PFSK-1 (cell line): ENCODE data around the gene HPCAL1.

ENCODE experiments used
- FOXP2 ChIP-seq: optimal IDR thresholded peaks from 2 replicates; pipeline ENCODE3; 2011; ENCODE audit warnings: borderline replicate concordance, control low read depth, inconsistent platforms; ENCODE audit not compliant: insufficient read depth; ENCODE audit errors: extremely low read length, extremely low read depth
- POLR2AphosphoS5 ChIP-seq: IDR thresholded peaks from 2 replicates; pipeline ENCODE4 v1.6.1; 2012; ENCODE audit warnings: low read depth, mild to moderate bottlenecking, control low read depth, low read length, moderate library complexity
- SIN3A ChIP-seq: IDR thresholded peaks from 2 replicates; pipeline ENCODE4 v1.6.1; 2012; ENCODE audit warnings: mild to moderate bottlenecking, low read length, moderate library complexity, borderline replicate concordance; ENCODE audit not compliant: insufficient read depth
- TAF1 ChIP-seq: IDR thresholded peaks from 2 replicates; pipeline ENCODE4 v1.6.1; 2012; ENCODE audit warnings: low read length, control low read depth, borderline replicate concordance; ENCODE audit not compliant: insufficient read depth
- TF ChIP-seq, protein P1 (sequence below), 2 experiments: IDR thresholded peaks; 2 replicates each; pipeline versions ENCODE4 v1.6.1 to v1.8.0; 2011 to 2012; ENCODE audit warnings: low read depth in 2 of 2, low read length in 2 of 2, control low read depth in 1 of 2, inconsistent platforms in 1 of 2, mild to moderate bottlenecking in 1 of 2, moderate library complexity in 1 of 2; ENCODE audit not compliant: insufficient read depth in 1 of 2

DNA sequence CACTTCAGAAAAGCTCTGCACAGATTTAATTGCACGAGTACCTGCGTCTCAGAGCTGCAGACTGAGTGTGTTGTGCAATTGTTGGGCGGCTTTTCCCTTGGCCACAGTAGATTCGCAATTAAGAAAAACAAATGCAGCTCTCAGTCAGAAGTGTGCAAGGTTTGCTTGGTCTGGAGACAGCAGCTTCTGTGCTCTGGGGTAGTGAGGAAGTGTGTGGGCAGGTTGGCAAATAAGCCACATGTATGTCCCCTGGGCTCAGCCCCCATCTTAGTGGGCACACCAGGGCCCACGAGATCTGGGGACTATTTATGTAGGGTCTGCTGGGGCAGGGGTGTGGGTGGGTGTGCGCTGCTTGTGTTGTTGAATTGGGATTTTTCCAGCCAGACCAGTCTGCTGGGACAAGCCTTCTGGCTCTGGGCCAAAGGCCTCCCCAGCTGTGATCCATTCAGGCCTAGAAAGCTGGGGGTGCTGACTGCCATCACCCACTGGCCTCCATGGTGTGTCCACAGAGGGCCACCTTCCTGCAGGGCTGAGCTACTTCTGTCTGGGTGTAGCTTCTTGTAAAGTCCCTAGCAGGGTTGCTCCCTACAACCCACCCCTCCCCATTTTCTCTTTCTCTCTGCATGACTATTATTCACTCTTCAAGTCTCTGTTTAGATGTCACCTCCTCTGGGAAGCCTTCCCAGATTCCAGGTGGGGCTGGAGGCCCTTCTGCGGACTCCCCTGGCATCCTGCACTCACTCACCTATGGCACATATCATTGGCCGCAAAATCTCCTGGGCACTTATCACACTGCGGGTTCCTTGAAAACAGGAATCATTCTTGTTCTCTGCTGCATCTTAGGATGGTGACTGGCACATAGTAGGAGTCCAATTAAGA is 77.6 kb downstream of the HPCAL1 start:
- no peak for TF ChIP-seq POLR2AphosphoS5
- TF ChIP-seq, protein P1, sequence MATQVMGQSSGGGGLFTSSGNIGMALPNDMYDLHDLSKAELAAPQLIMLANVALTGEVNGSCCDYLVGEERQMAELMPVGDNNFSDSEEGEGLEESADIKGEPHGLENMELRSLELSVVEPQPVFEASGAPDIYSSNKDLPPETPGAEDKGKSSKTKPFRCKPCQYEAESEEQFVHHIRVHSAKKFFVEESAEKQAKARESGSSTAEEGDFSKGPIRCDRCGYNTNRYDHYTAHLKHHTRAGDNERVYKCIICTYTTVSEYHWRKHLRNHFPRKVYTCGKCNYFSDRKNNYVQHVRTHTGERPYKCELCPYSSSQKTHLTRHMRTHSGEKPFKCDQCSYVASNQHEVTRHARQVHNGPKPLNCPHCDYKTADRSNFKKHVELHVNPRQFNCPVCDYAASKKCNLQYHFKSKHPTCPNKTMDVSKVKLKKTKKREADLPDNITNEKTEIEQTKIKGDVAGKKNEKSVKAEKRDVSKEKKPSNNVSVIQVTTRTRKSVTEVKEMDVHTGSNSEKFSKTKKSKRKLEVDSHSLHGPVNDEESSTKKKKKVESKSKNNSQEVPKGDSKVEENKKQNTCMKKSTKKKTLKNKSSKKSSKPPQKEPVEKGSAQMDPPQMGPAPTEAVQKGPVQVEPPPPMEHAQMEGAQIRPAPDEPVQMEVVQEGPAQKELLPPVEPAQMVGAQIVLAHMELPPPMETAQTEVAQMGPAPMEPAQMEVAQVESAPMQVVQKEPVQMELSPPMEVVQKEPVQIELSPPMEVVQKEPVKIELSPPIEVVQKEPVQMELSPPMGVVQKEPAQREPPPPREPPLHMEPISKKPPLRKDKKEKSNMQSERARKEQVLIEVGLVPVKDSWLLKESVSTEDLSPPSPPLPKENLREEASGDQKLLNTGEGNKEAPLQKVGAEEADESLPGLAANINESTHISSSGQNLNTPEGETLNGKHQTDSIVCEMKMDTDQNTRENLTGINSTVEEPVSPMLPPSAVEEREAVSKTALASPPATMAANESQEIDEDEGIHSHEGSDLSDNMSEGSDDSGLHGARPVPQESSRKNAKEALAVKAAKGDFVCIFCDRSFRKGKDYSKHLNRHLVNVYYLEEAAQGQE (IDR thresholded peaks at IDR 0.05; ENCODE audit: insufficient read depth in 1 of 2, low read depth in 2 of 2, low read length in 2 of 2): no peak
- no peak for TF ChIP-seq FOXP2
- no peak for TF ChIP-seq SIN3A
- no peak for TF ChIP-seq TAF1
